ENCODE data around the gene AFAP1L1. TPM values are rescaled to one million over a fixed set of nuclear protein-coding genes. Genes with fewer than 3 reads are reported as not detected.

The AFAP1L1 gene
- total RNA-seq, 1 experiment from 2014 or later, result 19.6 TPM

- Histone ChIP-seq H3K27me3 (ENCODE audit: low read length) (no peaks in the 10 kb centered on the region), H2AFZ (ENCODE audit: low read length) (no peak overlapping the region), H3K4me2 (ENCODE audit: low read length) (no peak overlapping the region), H3K36me3 (ENCODE audit: low read depth, low read length) (peaks cover 12% of the 10 kb centered on the region), H3K9ac (ENCODE audit: low read length) (no peak overlapping the region), H3K27ac (ENCODE audit: low read length) (no peak overlapping the region), H3K9me3 (ENCODE audit: low read length) (no peaks in the 10 kb centered on the region), H3K79me2 (ENCODE audit: low read length) (no peaks in the 10 kb centered on the region), H3K4me1 (ENCODE audit: insufficient read depth, low read length) (no peaks in the 10 kb centered on the region), H3K4me3 (ENCODE audit: low read length) (no peak overlapping the region), H3F3A (ENCODE audit: low read length, unreplicated experiment) (no peaks in the 10 kb centered on the region), H3K9me2 (replicated peaks; ENCODE audit: low read length) (no peaks in the 10 kb centered on the region), H4K20me1 (ENCODE audit: low read length) (no peaks in the 10 kb centered on the region)
- TF ChIP-seq CTCF (conservative IDR thresholded peaks at IDR 0.05; ENCODE audit: low read depth, low read length) (no peak), EZH2phosphoT487 (IDR thresholded peaks at IDR 0.05; ENCODE audit: borderline replicate concordance, low read length) (no peak)
- BruUV-seq (replicated peaks), result no TSS peak
- intact Hi-C loops (cut with micrococcal nuclease), result no loop called here
- CTCF ChIA-PET, result no interaction called here
- POLR2A ChIA-PET (ENCODE audit: unreplicated experiment), result no interaction called here
- DNase-seq (no peak), ATAC-seq (no peak)
Observed at GRCh38 chr5:149251546-149251945, 20.1 kb upstream of the AFAP1L1 start.

GRCh38 chr5:149254506-149254905 is 17.2 kb upstream of the AFAP1L1 start:
- H2AFZ ChIP-seq (ENCODE audit: low read length), result no peak overlapping the region
- H3K9ac ChIP-seq (ENCODE audit: low read length), result no peak overlapping the region
- intact Hi-C loops (cut with micrococcal nuclease), result no loop called here
- H3K4me2 ChIP-seq (ENCODE audit: low read length), result no peak overlapping the region
- BruUV-seq (replicated peaks), result no TSS peak
- H3K27ac ChIP-seq (ENCODE audit: low read length), result no peak overlapping the region
- H3K27me3 ChIP-seq (ENCODE audit: low read length), result no peaks in the 10 kb centered on the region
- H3K9me2 ChIP-seq (replicated peaks; ENCODE audit: low read length), result no peaks in the 10 kb centered on the region
- peak; percentile 45 for DNase-seq
- TF ChIP-seq EZH2 (IDR thresholded peaks at IDR 0.05; ENCODE audit: low read length, unreplicated experiment) (no peak), CTCF (conservative IDR thresholded peaks at IDR 0.05; ENCODE audit: low read depth, low read length) (no peak), EZH2phosphoT487 (IDR thresholded peaks at IDR 0.05; ENCODE audit: borderline replicate concordance, low read length) (no peak)
- H3K9me3 ChIP-seq (ENCODE audit: low read length), result no peaks in the 10 kb centered on the region
- no peaks in the 10 kb centered on the region for H4K20me1 ChIP-seq (ENCODE audit: low read length)
- H3K36me3 ChIP-seq (ENCODE audit: low read depth, low read length), result no peaks in the 10 kb centered on the region
- ChIA-PET CTCF (no interaction called here), POLR2A (ENCODE audit: unreplicated experiment) (no interaction called here)
- ATAC-seq, result peak; percentile 62
- H3F3A ChIP-seq (ENCODE audit: low read length, unreplicated experiment), result no peaks in the 10 kb centered on the region
- H3K4me1 ChIP-seq (ENCODE audit: insufficient read depth, low read length), result no peaks in the 10 kb centered on the region
- H3K79me2 ChIP-seq (ENCODE audit: low read length), result no peaks in the 10 kb centered on the region
- no peak overlapping the region for H3K4me3 ChIP-seq (ENCODE audit: low read length)

- intact Hi-C loops (cut with micrococcal nuclease), result no loop called here
- no peak overlapping the region for H3K9ac ChIP-seq (ENCODE audit: low read length)
- POLR2A ChIA-PET (ENCODE audit: unreplicated experiment), result no interaction called here
Observed at GRCh38 chr5:149256451-149256850, 15.2 kb upstream of the AFAP1L1 start.

More at GRCh38 chr5:149256451-149256850, 15.2 kb upstream of the AFAP1L1 start:
- H3K9me2 ChIP-seq (replicated peaks; ENCODE audit: low read length), result no peaks in the 10 kb centered on the region
- BruUV-seq (replicated peaks), result no TSS peak
- H2AFZ ChIP-seq (ENCODE audit: low read length), result no peak overlapping the region
- no peaks in the 10 kb centered on the region for H3K79me2 ChIP-seq (ENCODE audit: low read length)
- no peak overlapping the region for H3K4me3 ChIP-seq (ENCODE audit: low read length)
- H3K9me3 ChIP-seq (ENCODE audit: low read length), result no peaks in the 10 kb centered on the region
- H3F3A ChIP-seq (ENCODE audit: low read length, unreplicated experiment), result no peaks in the 10 kb centered on the region
- no peak overlapping the region for H3K4me2 ChIP-seq (ENCODE audit: low read length)
- H3K27me3 ChIP-seq (ENCODE audit: low read length), result no peaks in the 10 kb centered on the region
- CTCF ChIA-PET, result no interaction called here
- ATAC-seq, result no peak
- TF ChIP-seq EZH2phosphoT487 (IDR thresholded peaks at IDR 0.05; ENCODE audit: borderline replicate concordance, low read length), result no peak
- no peak for TF ChIP-seq EZH2 (IDR thresholded peaks at IDR 0.05; ENCODE audit: low read length, unreplicated experiment)
- no peak for TF ChIP-seq CTCF (conservative IDR thresholded peaks at IDR 0.05; ENCODE audit: low read depth, low read length)
- H4K20me1 ChIP-seq (ENCODE audit: low read length), result no peaks in the 10 kb centered on the region
- H3K36me3 ChIP-seq (ENCODE audit: low read depth, low read length), result no peaks in the 10 kb centered on the region
- no peak for DNase-seq
- H3K27ac ChIP-seq (ENCODE audit: low read length), result no peak overlapping the region
- H3K4me1 ChIP-seq (ENCODE audit: insufficient read depth, low read length), result no peaks in the 10 kb centered on the region
